K562 (cell line): ENCODE results near the gene ARHGAP12. TPM values are rescaled to one million over a fixed set of nuclear protein-coding genes. Genes with fewer than 3 reads are reported as not detected.

Experiments used
- ATF4 ChIP-seq: fragments of 450-650 bp; formaldehyde crosslinking; IDR thresholded peaks from 2 replicates; pipeline ENCODE4 v1.4.0; 2022; ENCODE audit warnings: mild to moderate bottlenecking, moderate library complexity
- CCNT2 ChIP-seq: IDR thresholded peaks from 2 replicates; pipeline ENCODE4 v1.6.1; 2011; ENCODE audit warnings: borderline replicate concordance, low read depth, mild to moderate bottlenecking, moderate library complexity, mixed read lengths, low read length; ENCODE audit not compliant: insufficient read length; ENCODE audit errors: extremely low read depth
- HDAC6 ChIP-seq: IDR thresholded peaks from 2 replicates; pipeline ENCODE4 v1.6.1; 2012; ENCODE audit warnings: low read depth, mild to moderate bottlenecking, control low read depth, inconsistent platforms, low read length, moderate library complexity
- KLF16 ChIP-seq: IDR thresholded peaks from 2 replicates; pipeline ENCODE4 v1.6.1; 2016; ENCODE audit warnings: antibody characterized with exemption
- L3MBTL2 ChIP-seq: fragments of 450-650 bp; IDR thresholded peaks from 2 replicates; pipeline ENCODE4 v1.6.1; 2016; ENCODE audit warnings: mild to moderate bottlenecking, moderate library complexity
- MAZ ChIP-seq, 2 experiments: fragments of 450-650 bp in 1 of 2; sonication (generic) in 1 of 2; formaldehyde crosslinking; IDR thresholded peaks in 1 of 2; conservative IDR thresholded peaks in 1 of 2; 2 replicates each; pipeline versions ENCODE4 v1.4.0 to v1.5.0; 2020; ENCODE audit warnings: mild to moderate bottlenecking in 1 of 2, missing genetic modification reagents in 1 of 2
- MEF2D ChIP-seq: conservative IDR thresholded peaks from 2 replicates; pipeline ENCODE4 v1.6.1; 2016; ENCODE audit warnings: low read depth, missing genetic modification characterization, missing compliant biosample characterization
- NBN ChIP-seq: fragments of 450-650 bp; IDR thresholded peaks from 2 replicates; pipeline ENCODE4 v1.6.1; 2016; ENCODE audit warnings: low read depth, mild to moderate bottlenecking
- NELFE ChIP-seq: IDR thresholded peaks from 2 replicates; pipeline ENCODE4 v1.6.1; 2011; ENCODE audit warnings: mild to moderate bottlenecking; ENCODE audit not compliant: insufficient read depth, insufficient read length
- NFIX ChIP-seq: fragments of 250-450 bp; sonication (Bioruptor Pico); IDR thresholded peaks from 2 replicates; pipeline ENCODE4 v1.4.0; 2020; ENCODE audit warnings: low read depth, mild to moderate bottlenecking, moderate library complexity
- PCBP1 ChIP-seq: fragments of 200-400 bp; formaldehyde crosslinking; IDR thresholded peaks from 2 replicates; pipeline ENCODE4 v1.6.1; 2018; ENCODE audit warnings: mild to moderate bottlenecking, low read depth, low read length; ENCODE audit not compliant: poor library complexity, severe bottlenecking
- PTTG1 ChIP-seq: fragments of 450-650 bp; IDR thresholded peaks from 2 replicates; pipeline ENCODE4 v1.6.1; 2016; ENCODE audit warnings: low read depth, mild to moderate bottlenecking, missing genetic modification characterization, missing compliant biosample characterization
- RBM15 ChIP-seq: fragments of 200-400 bp; formaldehyde crosslinking; IDR thresholded peaks from 2 replicates; pipeline ENCODE4 v1.6.1; 2018; ENCODE audit warnings: mild to moderate bottlenecking, low read length, moderate library complexity; ENCODE audit not compliant: insufficient read depth
- RFX5 ChIP-seq: IDR thresholded peaks from 2 replicates; pipeline ENCODE4 v1.6.1; 2011; ENCODE audit warnings: low read depth, mild to moderate bottlenecking, improper control_type of control experiment, low read length
- RREB1 ChIP-seq: fragments of 250-450 bp; sonication (Bioruptor Pico); IDR thresholded peaks from 2 replicates; pipeline ENCODE4 v1.4.0; 2020
- SRSF1 ChIP-seq: fragments of 200-400 bp; formaldehyde crosslinking; IDR thresholded peaks from 2 replicates; pipeline ENCODE4 v1.6.1; 2017; ENCODE audit warnings: mild to moderate bottlenecking, low read depth, low read length, moderate library complexity
- TCF3 ChIP-seq: sonication (generic); formaldehyde crosslinking; IDR thresholded peaks from 2 replicates; pipeline ENCODE4 v1.4.0; 2020; ENCODE audit warnings: mild to moderate bottlenecking, missing genetic modification reagents
- ZFX ChIP-seq: sonication (generic); formaldehyde crosslinking; IDR thresholded peaks from 2 replicates; pipeline ENCODE4 v1.8.0; 2022; ENCODE audit warnings: mild to moderate bottlenecking, missing genetic modification reagents, moderate library complexity
- ZKSCAN8 ChIP-seq: fragments of 200-800 bp; sonication (Bioruptor generic); IDR thresholded peaks from 2 replicates; pipeline ENCODE4 v1.6.1; 2016; ENCODE audit warnings: missing genetic modification characterization, missing compliant biosample characterization
- ZNF512 ChIP-seq: IDR thresholded peaks from 2 replicates; pipeline ENCODE4 v1.6.1; 2016; ENCODE audit warnings: missing genetic modification characterization, missing compliant biosample characterization
- ZNF551 ChIP-seq: fragments of 250-450 bp; sonication (Bioruptor Pico); IDR thresholded peaks from 2 replicates; pipeline ENCODE4 v1.5.0; 2021; ENCODE audit warnings: mild to moderate bottlenecking, moderate library complexity
- ZNF696 ChIP-seq: fragments of 250-450 bp; sonication (Bioruptor Pico); conservative IDR thresholded peaks from 2 replicates; pipeline ENCODE4 v1.4.0; 2020; ENCODE audit warnings: mild to moderate bottlenecking, moderate library complexity
- polyA plus RNA-seq, 8 experiments: library from polyadenylated mRNA; depleted of rRNA in 4 of 8; stranded (reverse) in 5 of 8; unstranded in 3 of 8; fragments of >200 nt; fragmentation: Nextera tagmentation in 2 of 8; fragmentation: Illumina TruSeq in 1 of 8; extraction: Ambion mirVana in 2 of 8; extraction: Trizol in 1 of 8; gene quantifications; 2 replicates each; pipeline versions ENCODE4 v1.2.1 to v1.2.3, GENCODE V29; 2011 to 2014; ENCODE audit warnings: inconsistent platforms in 1 of 8, missing spikeins in 1 of 8
- total RNA-seq, 7 experiments: library from RNA; depleted of rRNA in 6 of 7; stranded (reverse); fragments of >200 nt in 6 of 7; fragmentation: Illumina TruSeq in 2 of 7; extraction: Trizol in 2 of 7; gene quantifications; 2 replicates each; pipeline versions ENCODE4 v1.2.1 to v1.2.3, GENCODE V29; 2011 to 2021; ENCODE audit warnings: low replicate concordance in 1 of 7

ARHGAP12 gene
- total and polyA plus RNA-seq, 9 of the 15 experiments (the other 6 are each of a cell fraction or from before 2014, with no cell fraction given) = 4.4 to 18.7 (median 10.1) TPM

GRCh38 chr10:31952066-31952465, 23.4 kb upstream of the ARHGAP12 start (continued):
- TF ChIP-seq ZNF512 (no peak), ZKSCAN8 (CRISPR knock-in tag) (no peak), ATF4 (CRISPR knock-in tag) (no peak), ZNF551 (CRISPR knock-in tag) (no peak), ZFX (CRISPR knock-in tag) (no peak), NELFE (no peak), ZNF696 (no peak), RBM15 (no peak), MAZ (CRISPR knock-in tag; conservative IDR thresholded peaks at IDR 0.05 in 1 of 2, IDR thresholded peaks at IDR 0.05 in 1 of 2) (no peak; a peak in 1 of 4 replicates), PCBP1 (no peak), HDAC6 (no peak), L3MBTL2 (peak; percentile 69; the same call in 1 of the 2 replicates), KLF16 (peak; percentile 59), CCNT2 (no peak), RREB1 (CRISPR knock-in tag) (no peak), PTTG1 (no peak), RFX5 (no peak), NFIX (CRISPR knock-in tag) (no peak), TCF3 (CRISPR knock-in tag) (peak; percentile 86), NBN (peak; percentile 30; the same call in 1 of the 2 replicates), SRSF1 (no peak), MEF2D (tag) (0 out of 2 replicates have a peak, but pooled peaks have one; percentile 21)
